HG02970 (cell line): ENCODE data around the gene TTC28.

Source experiments
- ATAC-seq: cut with Tn5 transposase; IDR thresholded peaks from one replicate; pipeline ENCODE4 v1.9.1; 2021; ENCODE audit warnings: mild to moderate bottlenecking, moderate library complexity, moderate number of reproducible peaks; ENCODE audit not compliant: unreplicated experiment, low FRiP score

TTC28 gene

GRCh38 chr22:28247667-28248363 is 431.8 kb downstream of the TTC28 start:
- no peak for ATAC-seq

- ATAC-seq, result no peak
Observed at GRCh38 chr22:28247136-28247535, 432.5 kb downstream of the TTC28 start.

- no peak for ATAC-seq
Observed at GRCh38 chr22:28246397-28246796, 433.2 kb downstream of the TTC28 start.

GRCh38 chr22:28245579-28246224 is 433.9 kb downstream of the TTC28 start:
- ATAC-seq, result no peak

GRCh38 chr22:28244757-28245156 is 434.9 kb downstream of the TTC28 start:
- no peak for ATAC-seq

GRCh38 chr22:28243539-28243938 is 436.1 kb downstream of the TTC28 start:
- ATAC-seq, result no peak

GRCh38 chr22:28241656-28242290 is 437.9 kb downstream of the TTC28 start:
- no peak for ATAC-seq

- ATAC-seq, result no peak
Observed at GRCh38 chr22:28239941-28240340, 439.7 kb downstream of the TTC28 start.

- ATAC-seq, result no peak
Observed at GRCh38 chr22:28237783-28238182, 441.9 kb downstream of the TTC28 start.

- ATAC-seq, result no peak
Observed at GRCh38 chr22:28237112-28237511, 442.5 kb downstream of the TTC28 start.

- ATAC-seq, result no peak
Observed at GRCh38 chr22:28232204-28232603, 447.4 kb downstream of the TTC28 start.

- ATAC-seq, result no peak
Observed at GRCh38 chr22:28231441-28231840, 448.2 kb downstream of the TTC28 start.

GRCh38 chr22:28230671-28231070 is 449.0 kb downstream of the TTC28 start:
- no peak for ATAC-seq

GRCh38 chr22:28229566-28230485 is 449.8 kb downstream of the TTC28 start:
- ATAC-seq, result no peak

- no peak for ATAC-seq
Observed at GRCh38 chr22:28223826-28224225, 455.8 kb downstream of the TTC28 start.

GRCh38 chr22:28222976-28223745 is 456.5 kb downstream of the TTC28 start:
- no peak for ATAC-seq

GRCh38 chr22:28222571-28222970 is 457.1 kb downstream of the TTC28 start:
- ATAC-seq, result no peak

GRCh38 chr22:28222052-28222451 is 457.6 kb downstream of the TTC28 start:
- ATAC-seq, result no peak

GRCh38 chr22:28220626-28221363 is 458.8 kb downstream of the TTC28 start:
- no peak for ATAC-seq
